A549 (cell line): Measurements from ENCODE around the gene ENTREP1. TPM values are rescaled to one million over a fixed set of nuclear protein-coding genes. Genes with fewer than 3 reads are reported as not detected.

Source experiments
- ATAC-seq, 2 experiments: fragments of 200-7000 bp in 1 of 2; fragments of >200 bp in 1 of 2; cut with Nextera tagmentation in 1 of 2; cut with Tn5 transposase in 1 of 2; 3 replicates each; pipeline versions ENCODE4 v1.8.0 to v1.9.1; 2018 to 2020; ENCODE audit warnings: mild to moderate bottlenecking in 1 of 2, moderate library complexity in 1 of 2
- CTCF ChIA-PET: fragments of 300-600 bp; sonication (Branson Sonifier 250); formaldehyde crosslinking; extraction: SDS; loops from one replicate; lab custom pipeline; 2021; ENCODE audit warnings: antibody characterized with exemption, inconsistent platforms; lab: Yijun Ruan, JAX
- POLR2A ChIA-PET: fragments of 350-600 bp; formaldehyde crosslinking; extraction: SDS; loops from one replicate; lab custom pipeline; 2021; ENCODE audit warnings: antibody characterized with exemption, inconsistent platforms; lab: Yijun Ruan, JAX
- DNase-seq, 2 experiments: peaks; one replicate each; pipeline versions ENCODE4 v3.0.0 to v3.0.0-alpha.2; 2011 to 2016; ENCODE audit warnings: low read depth in 1 of 2, low spot score in 1 of 2
- FAIRE-seq: peaks from 2 replicates; lab custom pipeline; 2011; peaks lifted over from hg19 to GRCh38; lab: Jason Lieb, UNC
- H3K27ac ChIP-seq, 2 experiments: fragments of >200 bp; sonication (Bioruptor Twin); formaldehyde crosslinking; 3 replicates each; pipeline ENCODE4 v1.5.1; 2016 to 2017
- H3K4me1 ChIP-seq: fragments of >200 bp; sonication (Bioruptor Twin); formaldehyde crosslinking; 3 replicates; pipeline ENCODE4 v1.6.1; 2016
- H3K4me2 ChIP-seq: fragments of >200 bp; sonication (Bioruptor Twin); formaldehyde crosslinking; 3 replicates; pipeline ENCODE4 v1.6.1; 2016
- H3K4me3 ChIP-seq: fragments of >200 bp; sonication (Bioruptor Twin); formaldehyde crosslinking; 3 replicates; pipeline ENCODE4 v1.5.1; 2016
- H3K9me3 ChIP-seq: fragments of >200 bp; sonication (Bioruptor Twin); formaldehyde crosslinking; 3 replicates; pipeline ENCODE4 v1.6.1; 2016
- EHMT2 ChIP-seq: fragments of 200-600 bp; sonication (generic); IDR thresholded peaks from 2 replicates; pipeline ENCODE4 v1.6.1; 2016; ENCODE audit warnings: antibody characterized with exemption, low read depth, mild to moderate bottlenecking, moderate library complexity
- FOSB ChIP-seq: fragments of 250-450 bp; sonication (Bioruptor Pico); IDR thresholded peaks from 2 replicates; pipeline ENCODE4 v1.5.0; 2020; ENCODE audit warnings: mild to moderate bottlenecking, moderate library complexity
- FOSL2 ChIP-seq, 2 experiments: fragments of 450-650 bp in 1 of 2; fragments of >200 bp in 1 of 2; sonication (Bioruptor Twin) in 1 of 2; formaldehyde crosslinking; IDR thresholded peaks; 2 replicates each; pipeline versions ENCODE4 v1.5.0 to v1.6.1; 2016 to 2020; ENCODE audit warnings: mild to moderate bottlenecking in 1 of 2, moderate library complexity in 1 of 2
- FOXS1 ChIP-seq: fragments of 250-450 bp; sonication (Bioruptor Pico); IDR thresholded peaks from 2 replicates; pipeline ENCODE4 v1.5.0; 2020; ENCODE audit warnings: mild to moderate bottlenecking, moderate library complexity
- HOXA7 ChIP-seq: fragments of 250-450 bp; sonication (Bioruptor Pico); IDR thresholded peaks from 2 replicates; pipeline ENCODE4 v1.5.0; 2020; ENCODE audit warnings: mild to moderate bottlenecking, moderate library complexity
- HOXB13 ChIP-seq: fragments of 250-450 bp; sonication (Bioruptor Pico); IDR thresholded peaks from 2 replicates; pipeline ENCODE4 v1.5.0; 2020; ENCODE audit warnings: low read depth, mild to moderate bottlenecking, moderate library complexity
- HOXB5 ChIP-seq: fragments of 250-450 bp; sonication (Bioruptor Pico); IDR thresholded peaks from 2 replicates; pipeline ENCODE4 v1.5.0; 2020; ENCODE audit warnings: mild to moderate bottlenecking, moderate library complexity
- NFE2L2 ChIP-seq: fragments of 150-350 bp; conservative IDR thresholded peaks from 2 replicates; pipeline ENCODE4 v1.6.1; 2014; ENCODE audit warnings: low read length
- NR3C1 ChIP-seq: fragments of >200 bp; sonication (Bioruptor Twin); formaldehyde crosslinking; IDR thresholded peaks from 3 replicates; pipeline ENCODE4 v1.6.1; 2017
- PHF8 ChIP-seq: fragments of 200-600 bp; sonication (generic); IDR thresholded peaks from 2 replicates; pipeline ENCODE4 v1.6.1; 2016; ENCODE audit warnings: low read depth, mild to moderate bottlenecking, antibody characterized with exemption, moderate library complexity, borderline replicate concordance
- POLR2AphosphoS2 ChIP-seq: conservative IDR thresholded peaks from 2 replicates; pipeline ENCODE4 v1.6.1; 2012; ENCODE audit warnings: low read length, improper control_type of control experiment, inconsistent platforms
- RFX5 ChIP-seq: fragments of 450-650 bp; IDR thresholded peaks from 2 replicates; pipeline ENCODE4 v1.7.1; 2014; ENCODE audit warnings: antibody characterized with exemption, mild to moderate bottlenecking, moderate library complexity
- RNF2 ChIP-seq: fragments of 200-600 bp; sonication (generic); IDR thresholded peaks from 2 replicates; pipeline ENCODE4 v1.6.1; 2016; ENCODE audit warnings: low read depth, mild to moderate bottlenecking, antibody characterized with exemption, moderate library complexity, borderline replicate concordance
- SMC3 ChIP-seq: fragments of >200 bp; sonication (Bioruptor Twin); formaldehyde crosslinking; IDR thresholded peaks from 3 replicates; pipeline ENCODE4 v1.6.1; 2018; ENCODE audit warnings: inconsistent platforms
- ZNF302 ChIP-seq: fragments of 250-450 bp; sonication (Bioruptor Pico); IDR thresholded peaks from 2 replicates; pipeline ENCODE4 v1.9.0; 2021; ENCODE audit warnings: inconsistent platforms, mild to moderate bottlenecking, moderate library complexity
- ZSCAN20 ChIP-seq: fragments of 250-450 bp; sonication (Bioruptor Pico); IDR thresholded peaks from 2 replicates; pipeline ENCODE4 v1.8.0; 2022; ENCODE audit warnings: mild to moderate bottlenecking, moderate library complexity
- WGBS: methylation state at CpG from one replicate; pipeline ENCODE4 v1.1.6; 2017; ENCODE audit errors: missing lambda C conversion rate; 5-methylcytosine and 5-hydroxymethylcytosine counted together
- polyA plus RNA-seq, 4 experiments: library from polyadenylated mRNA; depleted of rRNA in 3 of 4; stranded (reverse); fragments of >200 nt; fragmentation: RNase III in 1 of 4; extraction: RNeasy Plus Mini Kit Qiagen cat#74134 plus additional on column Dnase treatment in 1 of 4; gene quantifications; 2 replicates in 3 of 4; 3 replicates in 1 of 4; pipeline ENCODE4 v1.2.3, GENCODE V29; 2011 to 2017
- TF ChIP-seq, protein P1 (sequence below): IDR thresholded peaks from 2 replicates; pipeline ENCODE4 v1.6.1; 2012
- TF ChIP-seq, protein P2 (sequence below): fragments of 450-650 bp; IDR thresholded peaks from 2 replicates; pipeline ENCODE4 v1.6.1; 2014; ENCODE audit warnings: antibody characterized with exemption
- TF ChIP-seq, protein P3 (sequence below): fragments of >200 bp; sonication (Bioruptor Twin); formaldehyde crosslinking; IDR thresholded peaks from 2 replicates; pipeline ENCODE4 v1.6.1; 2016
- TF ChIP-seq, protein P4 (sequence below): fragments of 250-450 bp; sonication (Bioruptor Pico); IDR thresholded peaks from 2 replicates; pipeline ENCODE4 v1.5.0; 2020; ENCODE audit warnings: low read depth, mild to moderate bottlenecking, moderate library complexity
- TF ChIP-seq, protein P5 (sequence below): fragments of >200 bp; sonication (Bioruptor Twin); formaldehyde crosslinking; IDR thresholded peaks from 3 replicates; pipeline ENCODE4 v1.5.1; 2016

The ENTREP1 gene
- polyA plus RNA-seq, 2 of the 4 experiments (the other 2 are of a cell fraction), result 0.03 to 0.09 TPM

DNA sequence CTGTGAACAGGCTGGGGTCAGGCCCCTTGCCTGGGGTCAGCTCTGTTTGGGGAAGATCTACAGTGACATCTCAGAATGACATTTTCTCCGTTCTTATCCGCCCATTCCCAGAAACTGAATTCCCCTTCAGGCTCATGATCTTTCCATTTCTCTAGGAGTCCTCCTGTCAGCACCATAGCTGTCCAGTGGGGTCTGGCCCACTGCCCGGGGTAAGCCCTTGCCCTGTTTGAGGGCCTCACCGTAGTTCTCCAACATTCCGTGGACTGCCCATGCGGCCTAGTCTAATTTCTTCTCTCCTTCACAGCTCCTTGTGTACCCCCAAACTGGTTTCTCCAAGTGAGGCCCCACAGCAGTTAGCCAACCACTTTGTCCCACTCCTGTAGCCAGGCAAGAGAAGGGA is 68.4 kb downstream of the ENTREP1 start:
- H3K4me3 ChIP-seq, result no peak overlapping the region
- no peak for TF ChIP-seq NR3C1
- no peak for TF ChIP-seq PHF8
- no peak for TF ChIP-seq ZSCAN20 (CRISPR knock-in tag)
- TF ChIP-seq, protein P1, sequence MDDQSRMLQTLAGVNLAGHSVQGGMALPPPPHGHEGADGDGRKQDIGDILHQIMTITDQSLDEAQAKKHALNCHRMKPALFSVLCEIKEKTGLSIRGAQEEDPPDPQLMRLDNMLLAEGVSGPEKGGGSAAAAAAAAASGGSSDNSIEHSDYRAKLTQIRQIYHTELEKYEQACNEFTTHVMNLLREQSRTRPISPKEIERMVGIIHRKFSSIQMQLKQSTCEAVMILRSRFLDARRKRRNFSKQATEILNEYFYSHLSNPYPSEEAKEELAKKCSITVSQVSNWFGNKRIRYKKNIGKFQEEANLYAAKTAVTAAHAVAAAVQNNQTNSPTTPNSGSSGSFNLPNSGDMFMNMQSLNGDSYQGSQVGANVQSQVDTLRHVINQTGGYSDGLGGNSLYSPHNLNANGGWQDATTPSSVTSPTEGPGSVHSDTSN, result no peak
- no peak for TF ChIP-seq EHMT2
- no peak for TF ChIP-seq FOSB (CRISPR knock-in tag)
- TF ChIP-seq FOXS1 (CRISPR knock-in tag), result no peak
- TF ChIP-seq SMC3, result no peak
- TF ChIP-seq, protein P2, sequence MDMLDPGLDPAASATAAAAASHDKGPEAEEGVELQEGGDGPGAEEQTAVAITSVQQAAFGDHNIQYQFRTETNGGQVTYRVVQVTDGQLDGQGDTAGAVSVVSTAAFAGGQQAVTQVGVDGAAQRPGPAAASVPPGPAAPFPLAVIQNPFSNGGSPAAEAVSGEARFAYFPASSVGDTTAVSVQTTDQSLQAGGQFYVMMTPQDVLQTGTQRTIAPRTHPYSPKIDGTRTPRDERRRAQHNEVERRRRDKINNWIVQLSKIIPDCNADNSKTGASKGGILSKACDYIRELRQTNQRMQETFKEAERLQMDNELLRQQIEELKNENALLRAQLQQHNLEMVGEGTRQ, result no peak
- no peak for TF ChIP-seq NFE2L2
- TF ChIP-seq, protein P3, sequence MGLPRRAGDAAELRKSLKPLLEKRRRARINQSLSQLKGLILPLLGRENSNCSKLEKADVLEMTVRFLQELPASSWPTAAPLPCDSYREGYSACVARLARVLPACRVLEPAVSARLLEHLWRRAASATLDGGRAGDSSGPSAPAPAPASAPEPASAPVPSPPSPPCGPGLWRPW, result no peak
- no peak for TF ChIP-seq RNF2
- TF ChIP-seq HOXB13 (CRISPR knock-in tag), result no peak
- TF ChIP-seq, protein P4, sequence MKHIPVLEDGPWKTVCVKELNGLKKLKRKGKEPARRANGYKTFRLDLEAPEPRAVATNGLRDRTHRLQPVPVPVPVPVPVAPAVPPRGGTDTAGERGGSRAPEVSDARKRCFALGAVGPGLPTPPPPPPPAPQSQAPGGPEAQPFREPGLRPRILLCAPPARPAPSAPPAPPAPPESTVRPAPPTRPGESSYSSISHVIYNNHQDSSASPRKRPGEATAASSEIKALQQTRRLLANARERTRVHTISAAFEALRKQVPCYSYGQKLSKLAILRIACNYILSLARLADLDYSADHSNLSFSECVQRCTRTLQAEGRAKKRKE (CRISPR knock-in tag), result no peak
- TF ChIP-seq FOSL2 (IDR thresholded peaks at IDR 0.05), result no peak
- TF ChIP-seq FOSL2 (CRISPR knock-in tag; IDR thresholded peaks at IDR 0.05), result no peak
- TF ChIP-seq ZNF302 (CRISPR knock-in tag), result no peak
- no peak for TF ChIP-seq HOXB5 (CRISPR knock-in tag)
- TF ChIP-seq, protein P5, sequence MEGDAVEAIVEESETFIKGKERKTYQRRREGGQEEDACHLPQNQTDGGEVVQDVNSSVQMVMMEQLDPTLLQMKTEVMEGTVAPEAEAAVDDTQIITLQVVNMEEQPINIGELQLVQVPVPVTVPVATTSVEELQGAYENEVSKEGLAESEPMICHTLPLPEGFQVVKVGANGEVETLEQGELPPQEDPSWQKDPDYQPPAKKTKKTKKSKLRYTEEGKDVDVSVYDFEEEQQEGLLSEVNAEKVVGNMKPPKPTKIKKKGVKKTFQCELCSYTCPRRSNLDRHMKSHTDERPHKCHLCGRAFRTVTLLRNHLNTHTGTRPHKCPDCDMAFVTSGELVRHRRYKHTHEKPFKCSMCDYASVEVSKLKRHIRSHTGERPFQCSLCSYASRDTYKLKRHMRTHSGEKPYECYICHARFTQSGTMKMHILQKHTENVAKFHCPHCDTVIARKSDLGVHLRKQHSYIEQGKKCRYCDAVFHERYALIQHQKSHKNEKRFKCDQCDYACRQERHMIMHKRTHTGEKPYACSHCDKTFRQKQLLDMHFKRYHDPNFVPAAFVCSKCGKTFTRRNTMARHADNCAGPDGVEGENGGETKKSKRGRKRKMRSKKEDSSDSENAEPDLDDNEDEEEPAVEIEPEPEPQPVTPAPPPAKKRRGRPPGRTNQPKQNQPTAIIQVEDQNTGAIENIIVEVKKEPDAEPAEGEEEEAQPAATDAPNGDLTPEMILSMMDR, result no peak
- H3K9me3 ChIP-seq, result no peaks in the 10 kb centered on the region
- POLR2A ChIA-PET, result no interaction called here
- CTCF ChIA-PET, result no interaction called here
- DNase-seq (no peak), ATAC-seq (no peak), FAIRE-seq (no peak)
- WGBS, result 74% methylated on average over 6 of the region's 6 CpGs
- H3K27ac ChIP-seq, result no peak overlapping the region
- H3K4me2 ChIP-seq, result no peak overlapping the region
- no peaks in the 10 kb centered on the region for H3K4me1 ChIP-seq

DNA sequence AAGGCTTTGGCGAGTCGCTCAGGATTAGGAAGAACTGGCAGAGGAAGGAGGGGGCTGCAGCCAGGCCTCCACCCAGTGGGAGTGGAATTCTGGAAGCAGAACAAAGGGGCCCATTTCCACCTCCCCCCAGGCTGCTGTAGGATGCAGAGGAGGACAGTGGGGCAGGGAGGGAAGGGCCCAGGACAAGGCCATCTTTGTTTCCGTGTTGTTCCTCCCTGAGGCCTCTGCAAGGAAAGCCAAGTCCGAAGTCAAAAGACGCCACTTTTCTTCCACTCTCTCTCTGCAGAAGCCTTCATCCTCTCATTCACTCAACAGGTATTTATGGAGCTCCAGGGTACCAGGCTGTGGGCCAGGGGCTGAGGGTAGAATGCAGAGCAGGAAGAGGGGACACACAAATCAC is 70.7 kb downstream of the ENTREP1 start:
- Histone ChIP-seq H3K4me2 (no peak overlapping the region), H3K4me3 (no peak overlapping the region), H3K4me1 (no peaks in the 10 kb centered on the region), H3K9me3 (no peaks in the 10 kb centered on the region), H3K27ac (no peak overlapping the region)
- no peak for ATAC-seq
- FAIRE-seq, result no peak
- CTCF ChIA-PET, result no interaction called here
- TF ChIP-seq, protein P5, result no peak
- TF ChIP-seq HOXA7 (CRISPR knock-in tag) (no peak), FOXS1 (CRISPR knock-in tag) (no peak), ZNF302 (CRISPR knock-in tag) (no peak), POLR2AphosphoS2 (no peak), RFX5 (no peak), FOSL2 (IDR thresholded peaks at IDR 0.05) (no peak), FOSL2 (CRISPR knock-in tag; IDR thresholded peaks at IDR 0.05) (no peak)
- TF ChIP-seq, protein P4 (CRISPR knock-in tag), result no peak
- TF ChIP-seq, protein P1, result no peak
- WGBS, result 82% methylated on average over 5 of the region's 5 CpGs
- POLR2A ChIA-PET, result no interaction called here
- DNase-seq, result no peak
